Heart right ventricle (tissue), 16 donors: ENCODE data around the gene ARL16. TPM values are rescaled to one million over a fixed set of nuclear protein-coding genes. Genes with fewer than 3 reads are reported as not detected.

Experiments used
- ATAC-seq, 8 donors: fragments of 200-7000 bp; cut with Tn5 transposase; one replicate each; pipeline ENCODE4 v1.9.1; 2020; ENCODE audit warnings: mild to moderate bottlenecking in 8 of 8, moderate library complexity in 8 of 8, moderate number of reproducible peaks in 1 of 8
- DNase-seq, 2 donors: peaks; one replicate each; pipeline ENCODE4 v3.0.0-alpha.2; 2020
- H3K27ac ChIP-seq, 10 donors: fragments of 200-600 bp; sonication (generic) in 2 of 10; one replicate each; pipeline versions ENCODE4 v1.5.0 to v1.8.0; 2020 to 2022; ENCODE audit warnings: mild to moderate bottlenecking in 3 of 10
- H3K27me3 ChIP-seq, 7 donors: fragments of 200-600 bp; one replicate each; pipeline ENCODE4 v1.8.0; 2021 to 2022; ENCODE audit warnings: mild to moderate bottlenecking in 2 of 7
- H3K36me3 ChIP-seq, 9 donors: fragments of 200-600 bp; sonication (generic) in 1 of 9; one replicate each; pipeline versions ENCODE4 v1.5.0 to v1.8.0; 2020 to 2022; ENCODE audit warnings: mild to moderate bottlenecking in 2 of 9
- H3K4me1 ChIP-seq, 9 donors: fragments of 200-600 bp; sonication (generic) in 1 of 9; one replicate each; pipeline versions ENCODE4 v1.5.0 to v1.8.0; 2020 to 2022; ENCODE audit warnings: mild to moderate bottlenecking in 4 of 9
- H3K4me3 ChIP-seq, 10 donors: fragments of 200-600 bp; sonication (generic) in 2 of 10; one replicate each; pipeline versions ENCODE4 v1.5.0 to v1.8.0; 2020 to 2022; ENCODE audit warnings: mild to moderate bottlenecking in 7 of 10, moderate library complexity in 2 of 10
- H3K9me3 ChIP-seq, 11 donors: fragments of 200-600 bp in 10 of 11; sonication (generic) in 2 of 11; one replicate each; pipeline versions ENCODE4 v1.5.0 to v1.8.0; 2013 to 2022; ENCODE audit warnings: mild to moderate bottlenecking in 2 of 11, control low read depth in 1 of 11, moderate library complexity in 1 of 11
- WGBS, 2 donors: extraction: QIAGEN DNeasy Blood & Tissue Kit; methylation state at CpG; one replicate each; pipeline ENCODE4 v1.1.7; 2013; ENCODE audit warnings: inconsistent platforms in 1 of 2; 5-methylcytosine and 5-hydroxymethylcytosine counted together
- intact Hi-C, 10 donors: fragments of 100-400 bp; cut with DNase I; formaldehyde crosslinking; loops; one replicate each; pipeline versions ENCODE4 v1.11.1 to v1.14.2; 2022
- polyA plus RNA-seq, 2 donors: library from polyadenylated mRNA; stranded (reverse); fragments of 200-250 nt; gene quantifications; one replicate each; pipeline ENCODE4 v1.2.3, GENCODE V29; 2013
- total RNA-seq, 10 donors: library from RNA; stranded (reverse); fragmentation: NEBNext Ultra II Directional in 3 of 10; extraction: Animal tissue kit (Norgen Biotek cat#: 25700) in 3 of 10; gene quantifications; one replicate each; pipeline versions ENCODE4 v1.2.1 to v1.2.4, GENCODE V29; 2021 to 2023
- TF ChIP-seq, protein P1 (sequence below), 9 donors: fragments of 200-600 bp; sonication (generic) in 2 of 9; IDR thresholded peaks; one replicate each; pipeline versions ENCODE4 v1.5.0 to v1.8.0; 2021 to 2022; ENCODE audit warnings: antibody characterized with exemption in 9 of 9, mild to moderate bottlenecking in 5 of 9, moderate library complexity in 1 of 9
- donor health status: Arrhythmogenic right ventricular cardiomyopathy.
- donor health status: ischemic (EF 13 %, LVEDD 7.1; RV severe dilation, severe dysfunction).
- donor health status: healthy with polysubstance abuse.
- donor health status: DM: no; HTN: yes; CAD: no.
- donor health status: DM: no; HTN: no; CAD: no.
- donor health status: ischemic (EF 25% LVEDD 6.9; RV normal size, moderate dysfunction).
- donor health status: ischemic (EF 25% LVEDD 5.7; RV mildly dilated, moderate dysfunction).
- donor health status: healthy.
- donor health status: DM: yes; HTN: yes; CAD: no.
- donor health status: Ischemic cardiomyopathy.
- donor health status: ischemic (EF 35%, LVEDD 5.7; RV mildly dilated, moderate dysfunction).
- donor health status: nonischemic (EF 11% LVEDD 7.7; RV severe dilation, severe dysfunction).
- donor health status: DM: yes; HTN: yes; CAD: no.
- donor health status: PGD.
- donor health status: ischemic (EF 29% LVEDD 5.4; RV normal size, mild dysfunction).
- donor health status: nonischemic (EF 23%, LVEDD 6.1; RV moderate dilation, normal function).

The ARL16 gene
- total and polyA plus RNA-seq, 12 donors, result 11.1 to 41.2 (median 16.7) TPM

DNA sequence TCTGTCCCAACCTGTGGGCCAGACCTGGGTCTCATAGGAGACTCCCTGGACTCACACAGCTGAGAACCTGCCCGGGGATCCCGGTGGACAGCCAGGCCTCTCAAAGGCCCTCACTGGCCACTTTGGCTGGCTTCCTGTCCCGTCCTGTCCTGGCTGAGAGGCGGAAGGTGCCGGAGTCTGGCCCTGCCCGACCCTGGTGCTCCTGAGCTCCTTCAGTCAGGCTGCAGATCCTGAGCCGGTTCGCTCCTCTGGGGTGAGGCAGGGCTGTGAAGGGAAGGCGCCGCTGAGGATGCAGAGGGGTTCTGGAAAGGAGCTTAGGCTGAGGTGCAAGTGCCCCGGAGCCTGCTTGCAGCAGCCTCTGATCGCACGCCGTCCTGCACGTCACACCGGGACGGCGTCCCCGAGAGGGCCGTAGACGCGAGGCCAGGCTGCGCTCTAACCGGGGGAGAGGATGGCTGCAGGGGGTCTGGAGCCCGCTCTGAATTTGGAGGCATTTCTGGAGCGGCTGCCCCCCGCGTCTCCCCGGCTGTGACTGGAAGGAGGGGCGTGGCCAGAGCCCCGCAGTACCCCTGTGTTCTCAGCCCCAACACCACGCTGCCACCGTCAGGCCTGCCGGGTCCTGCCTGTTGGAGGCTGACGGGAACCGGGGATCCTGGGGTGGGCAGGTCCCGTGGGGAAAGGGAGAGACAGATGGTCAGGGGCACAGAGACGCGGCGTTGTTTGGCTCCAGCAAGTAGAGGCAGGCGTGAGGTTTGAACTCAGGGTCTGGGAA lies 4.4 kb upstream of the ARL16 start:
- no peak for DNase-seq
- 92 to 93% methylated on average over 41 of the region's 41 CpGs for WGBS, 2 donors
- Histone ChIP-seq H3K27me3 (no peaks in the 10 kb centered on the region), H3K9me3 (no peaks in the 10 kb centered on the region), H3K4me3 (no peak overlapping the region), H3K36me3 (peaks cover 2 to 77% (median 61%) of the 10 kb centered on the region in 9 donors), H3K4me1 (peaks cover 12 to 25% (median 19%) of the 10 kb centered on the region in 9 donors), H3K27ac (no peak overlapping the region)
- no peak for ATAC-seq
- intact Hi-C loops, result no loop called here
- TF ChIP-seq, protein P1, sequence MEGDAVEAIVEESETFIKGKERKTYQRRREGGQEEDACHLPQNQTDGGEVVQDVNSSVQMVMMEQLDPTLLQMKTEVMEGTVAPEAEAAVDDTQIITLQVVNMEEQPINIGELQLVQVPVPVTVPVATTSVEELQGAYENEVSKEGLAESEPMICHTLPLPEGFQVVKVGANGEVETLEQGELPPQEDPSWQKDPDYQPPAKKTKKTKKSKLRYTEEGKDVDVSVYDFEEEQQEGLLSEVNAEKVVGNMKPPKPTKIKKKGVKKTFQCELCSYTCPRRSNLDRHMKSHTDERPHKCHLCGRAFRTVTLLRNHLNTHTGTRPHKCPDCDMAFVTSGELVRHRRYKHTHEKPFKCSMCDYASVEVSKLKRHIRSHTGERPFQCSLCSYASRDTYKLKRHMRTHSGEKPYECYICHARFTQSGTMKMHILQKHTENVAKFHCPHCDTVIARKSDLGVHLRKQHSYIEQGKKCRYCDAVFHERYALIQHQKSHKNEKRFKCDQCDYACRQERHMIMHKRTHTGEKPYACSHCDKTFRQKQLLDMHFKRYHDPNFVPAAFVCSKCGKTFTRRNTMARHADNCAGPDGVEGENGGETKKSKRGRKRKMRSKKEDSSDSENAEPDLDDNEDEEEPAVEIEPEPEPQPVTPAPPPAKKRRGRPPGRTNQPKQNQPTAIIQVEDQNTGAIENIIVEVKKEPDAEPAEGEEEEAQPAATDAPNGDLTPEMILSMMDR (IDR thresholded peaks at IDR 0.05), result no peak

DNA sequence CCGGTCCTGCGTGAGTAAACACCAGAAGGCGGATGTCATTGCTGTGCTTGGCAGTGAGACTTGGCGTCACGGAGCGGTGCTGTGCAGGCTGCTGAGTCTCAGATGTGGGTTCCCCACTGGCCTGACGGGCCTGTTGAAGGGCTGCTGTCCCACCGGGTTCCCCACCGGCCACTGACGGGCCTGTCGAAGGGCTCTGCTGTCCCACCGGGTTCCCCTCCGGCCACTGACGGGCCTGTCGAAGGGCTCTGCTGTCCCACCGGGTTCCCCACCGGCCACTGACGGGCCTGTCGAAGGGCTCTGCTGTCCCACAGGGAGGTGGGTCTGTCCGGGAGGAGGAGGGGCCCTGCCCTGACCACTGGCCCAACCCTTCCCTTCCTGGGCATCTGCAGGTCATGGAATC lies 3.0 kb upstream of the ARL16 start:
- Histone ChIP-seq H3K4me3 (no peak overlapping the region), H3K27me3 (no peaks in the 10 kb centered on the region), H3K9me3 (no peaks in the 10 kb centered on the region), H3K27ac (no peak overlapping the region), H3K4me1 (peaks cover 15 to 39% (median 31%) of the 10 kb centered on the region in 9 donors), H3K36me3 (peaks cover 0 to 66% (median 51%) of the 10 kb centered on the region in 9 donors)
- 90 to 92% methylated on average over 20 of the region's 20 CpGs for WGBS, 2 donors
- intact Hi-C loops, result no loop called here
- ATAC-seq (no peak), DNase-seq (no peak)
- TF ChIP-seq, protein P1 (IDR thresholded peaks at IDR 0.05), result no peak

DNA sequence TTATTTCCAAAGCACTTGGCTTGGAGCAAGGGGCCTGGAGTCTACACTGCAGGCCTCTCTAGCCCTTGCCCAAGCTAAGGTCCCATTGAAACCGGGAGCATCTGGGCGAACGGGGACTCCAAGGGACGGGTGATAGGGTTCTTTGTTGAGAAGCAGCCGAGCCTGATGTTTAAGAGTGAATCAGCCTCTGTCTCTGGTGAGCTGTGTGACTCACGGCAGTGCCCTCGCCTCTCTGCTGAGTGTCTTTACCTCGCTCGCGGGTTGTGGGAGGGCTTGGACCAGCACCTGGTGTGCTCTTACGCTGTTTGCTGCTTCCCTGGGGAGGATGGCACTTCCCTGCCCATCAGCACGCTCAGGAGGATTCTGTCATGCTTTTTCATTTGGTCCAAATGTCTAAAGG lies 1.5 kb upstream of the ARL16 start:
- peak overlapping the region in 4 of 10 donors; percentile 87 to 96 (median 91) for H3K27ac ChIP-seq
- peaks cover 0 to 64% (median 37%) of the 10 kb centered on the region in 9 donors for H3K36me3 ChIP-seq
- H3K4me3 ChIP-seq, result peak overlapping the region in 9 of 10 donors; percentile 71 to 100 (median 95)
- H3K4me1 ChIP-seq, result peaks cover 15 to 49% (median 32%) of the 10 kb centered on the region in 9 donors
- no peaks in the 10 kb centered on the region for H3K9me3 ChIP-seq
- H3K27me3 ChIP-seq, result no peaks in the 10 kb centered on the region
- intact Hi-C loops, result no loop called here
- WGBS, 2 donors, result 76 to 82% methylated on average over 12 of the region's 12 CpGs
- TF ChIP-seq, protein P1 (IDR thresholded peaks at IDR 0.05), result no peak
- no peak for ATAC-seq
- no peak for DNase-seq

DNA sequence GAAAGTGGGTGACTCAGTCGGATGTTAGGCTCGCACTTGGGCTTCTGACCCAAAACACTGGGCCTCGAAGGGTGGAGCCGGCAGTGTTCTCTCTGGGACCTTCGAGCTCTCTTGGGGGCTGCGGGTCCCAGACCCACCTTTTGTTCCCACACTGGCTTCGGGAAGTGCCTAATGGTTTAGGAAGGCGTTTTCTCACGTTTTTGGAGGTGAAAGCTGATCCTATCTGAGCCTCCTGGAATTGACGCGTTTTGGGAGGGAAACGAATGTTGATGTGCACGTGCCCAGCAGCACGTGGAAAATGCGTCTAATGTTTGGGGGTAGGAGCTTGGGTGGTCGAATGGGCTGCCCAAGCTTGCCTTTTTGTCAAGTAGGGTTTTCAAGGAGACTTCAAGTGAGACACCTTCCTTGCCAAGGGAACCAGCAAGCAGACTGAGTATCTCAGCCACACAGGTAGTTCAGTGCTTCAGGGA lies 880 bp upstream of the ARL16 start:
- WGBS, 2 donors, result 2 to 6% methylated on average over 16 of the region's 16 CpGs
- Histone ChIP-seq H3K27ac (peak overlapping the region in 9 of 10 donors; percentile 74 to 96 (median 91)), H3K27me3 (no peaks in the 10 kb centered on the region), H3K9me3 (no peaks in the 10 kb centered on the region), H3K4me3 (peak overlapping the region; percentile 71 to 100 (median 95)), H3K4me1 (peaks cover 15 to 55% (median 32%) of the 10 kb centered on the region in 9 donors), H3K36me3 (peaks cover 0 to 59% (median 31%) of the 10 kb centered on the region in 9 donors)
- intact Hi-C loops, result no loop called here
- TF ChIP-seq, protein P1 (IDR thresholded peaks at IDR 0.05), result no peak
- DNase-seq (no peak), ATAC-seq (peak in 1 of 8 donors; percentile 39)
